Heart right ventricle (tissue), 16 donors: ENCODE measurements around the gene TTC9. TPM values are rescaled to one million over a fixed set of nuclear protein-coding genes. Genes with fewer than 3 reads are reported as not detected.

ENCODE experiments used
- ATAC-seq, 8 donors: fragments of 200-7000 bp; cut with Tn5 transposase; one replicate each; pipeline ENCODE4 v1.9.1; 2020; ENCODE audit warnings: mild to moderate bottlenecking in 8 of 8, moderate library complexity in 8 of 8, moderate number of reproducible peaks in 1 of 8
- DNase-seq, 2 donors: peaks; one replicate each; pipeline ENCODE4 v3.0.0-alpha.2; 2020
- H3K27ac ChIP-seq, 10 donors: fragments of 200-600 bp; sonication (generic) in 2 of 10; one replicate each; pipeline versions ENCODE4 v1.5.0 to v1.8.0; 2020 to 2022; ENCODE audit warnings: mild to moderate bottlenecking in 3 of 10
- H3K27me3 ChIP-seq, 7 donors: fragments of 200-600 bp; one replicate each; pipeline ENCODE4 v1.8.0; 2021 to 2022; ENCODE audit warnings: mild to moderate bottlenecking in 2 of 7
- H3K36me3 ChIP-seq, 9 donors: fragments of 200-600 bp; sonication (generic) in 1 of 9; one replicate each; pipeline versions ENCODE4 v1.5.0 to v1.8.0; 2020 to 2022; ENCODE audit warnings: mild to moderate bottlenecking in 2 of 9
- H3K4me1 ChIP-seq, 9 donors: fragments of 200-600 bp; sonication (generic) in 1 of 9; one replicate each; pipeline versions ENCODE4 v1.5.0 to v1.8.0; 2020 to 2022; ENCODE audit warnings: mild to moderate bottlenecking in 4 of 9
- H3K4me3 ChIP-seq, 10 donors: fragments of 200-600 bp; sonication (generic) in 2 of 10; one replicate each; pipeline versions ENCODE4 v1.5.0 to v1.8.0; 2020 to 2022; ENCODE audit warnings: mild to moderate bottlenecking in 7 of 10, moderate library complexity in 2 of 10
- H3K9me3 ChIP-seq, 11 donors: fragments of 200-600 bp in 10 of 11; sonication (generic) in 2 of 11; one replicate each; pipeline versions ENCODE4 v1.5.0 to v1.8.0; 2013 to 2022; ENCODE audit warnings: mild to moderate bottlenecking in 2 of 11, control low read depth in 1 of 11, moderate library complexity in 1 of 11
- CTCF ChIP-seq, 9 donors: fragments of 200-600 bp; sonication (generic) in 2 of 9; IDR thresholded peaks; one replicate each; pipeline versions ENCODE4 v1.5.0 to v1.8.0; 2021 to 2022; ENCODE audit warnings: antibody characterized with exemption in 9 of 9, mild to moderate bottlenecking in 5 of 9, moderate library complexity in 1 of 9
- WGBS, 2 donors: extraction: QIAGEN DNeasy Blood & Tissue Kit; methylation state at CpG; one replicate each; pipeline ENCODE4 v1.1.7; 2013; ENCODE audit warnings: inconsistent platforms in 1 of 2; 5-methylcytosine and 5-hydroxymethylcytosine counted together
- intact Hi-C, 10 donors: fragments of 100-400 bp; cut with DNase I; formaldehyde crosslinking; loops; one replicate each; pipeline versions ENCODE4 v1.11.1 to v1.14.2; 2022
- polyA plus RNA-seq, 2 donors: library from polyadenylated mRNA; stranded (reverse); fragments of 200-250 nt; gene quantifications; one replicate each; pipeline ENCODE4 v1.2.3, GENCODE V29; 2013
- total RNA-seq, 10 donors: library from RNA; stranded (reverse); fragmentation: NEBNext Ultra II Directional in 3 of 10; extraction: Animal tissue kit (Norgen Biotek cat#: 25700) in 3 of 10; gene quantifications; one replicate each; pipeline versions ENCODE4 v1.2.1 to v1.2.4, GENCODE V29; 2021 to 2023
- donor health status: Arrhythmogenic right ventricular cardiomyopathy.
- donor health status: ischemic (EF 13 %, LVEDD 7.1; RV severe dilation, severe dysfunction).
- donor health status: healthy with polysubstance abuse.
- donor health status: DM: no; HTN: yes; CAD: no.
- donor health status: DM: no; HTN: no; CAD: no.
- donor health status: ischemic (EF 25% LVEDD 6.9; RV normal size, moderate dysfunction).
- donor health status: ischemic (EF 25% LVEDD 5.7; RV mildly dilated, moderate dysfunction).
- donor health status: healthy.
- donor health status: DM: yes; HTN: yes; CAD: no.
- donor health status: Ischemic cardiomyopathy.
- donor health status: ischemic (EF 35%, LVEDD 5.7; RV mildly dilated, moderate dysfunction).
- donor health status: nonischemic (EF 11% LVEDD 7.7; RV severe dilation, severe dysfunction).
- donor health status: DM: yes; HTN: yes; CAD: no.
- donor health status: PGD.
- donor health status: ischemic (EF 29% LVEDD 5.4; RV normal size, mild dysfunction).
- donor health status: nonischemic (EF 23%, LVEDD 6.1; RV moderate dilation, normal function).

The TTC9 gene
- total and polyA plus RNA-seq, 12 donors = 0.22 to 2.9 (median 1.1) TPM

GRCh38 chr14:70706177-70706576 is 64.5 kb downstream of the TTC9 start:
- H3K4me3 ChIP-seq = no peak overlapping the region
- no peak for TF ChIP-seq CTCF (IDR thresholded peaks at IDR 0.05)
- no peaks in the 10 kb centered on the region for H3K36me3 ChIP-seq
- H3K4me1 ChIP-seq = peaks cover 0 to 5% (median 0%) of the 10 kb centered on the region in 9 donors
- intact Hi-C loops = no loop called here
- no peak for DNase-seq
- H3K9me3 ChIP-seq = no peaks in the 10 kb centered on the region
- no peak overlapping the region for H3K27ac ChIP-seq
- no peak for ATAC-seq
- H3K27me3 ChIP-seq = peaks cover 0 to 7% (median 0%) of the 10 kb centered on the region in 7 donors

DNA sequence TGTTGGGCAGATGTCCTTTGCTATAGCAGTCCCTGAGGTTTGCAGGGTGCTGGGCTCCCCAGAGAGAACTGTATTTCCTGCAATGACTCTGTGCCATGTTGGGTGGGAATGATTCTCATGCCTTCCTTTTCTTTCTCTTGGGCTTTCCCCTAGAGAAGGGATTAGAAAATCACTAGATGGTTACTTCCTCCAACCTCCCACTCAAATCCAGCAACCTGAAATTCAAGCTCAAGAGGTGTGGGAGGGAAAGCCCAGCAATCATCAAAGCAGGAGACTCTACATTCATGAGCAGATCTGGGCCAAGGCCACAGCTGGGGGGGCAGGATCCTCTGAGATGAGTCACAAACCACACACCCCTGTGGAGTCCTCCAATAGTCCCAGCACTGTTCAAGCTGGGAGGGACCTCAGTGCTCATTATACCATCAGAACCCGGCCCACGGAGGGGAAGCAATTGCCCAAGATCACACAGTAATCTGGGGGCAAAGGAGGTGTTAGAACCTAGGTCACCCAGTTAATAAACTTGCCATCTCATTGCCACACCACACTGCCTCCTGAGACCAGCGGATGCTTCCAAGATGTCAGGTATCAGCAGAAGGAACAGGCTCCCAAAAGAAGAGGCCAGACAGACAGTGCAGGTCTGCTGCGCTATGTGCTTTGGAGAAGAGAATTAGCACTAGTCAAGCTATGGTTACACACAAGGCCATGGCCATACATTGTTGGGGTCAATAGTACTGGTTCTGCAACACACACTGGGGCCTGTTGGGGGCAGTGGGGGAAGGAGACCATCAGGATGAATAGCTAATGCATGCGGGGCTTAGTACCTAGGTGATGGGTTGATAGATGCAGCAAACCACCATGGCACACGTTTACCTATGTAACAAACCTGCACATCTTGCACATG is 65.7 kb downstream of the TTC9 start:
- H3K4me1 ChIP-seq = peaks cover 0 to 5% (median 0%) of the 10 kb centered on the region in 9 donors
- no peak overlapping the region for H3K4me3 ChIP-seq
- DNase-seq (no peak), ATAC-seq (no peak)
- TF ChIP-seq CTCF (IDR thresholded peaks at IDR 0.05) = no peak
- peaks cover 0 to 7% (median 0%) of the 10 kb centered on the region in 7 donors for H3K27me3 ChIP-seq
- no peaks in the 10 kb centered on the region for H3K36me3 ChIP-seq
- no peaks in the 10 kb centered on the region for H3K9me3 ChIP-seq
- intact Hi-C loops = no loop called here
- H3K27ac ChIP-seq = no peak overlapping the region
- 83 to 87% methylated on average over 6 of the region's 6 CpGs for WGBS, 2 donors

DNA sequence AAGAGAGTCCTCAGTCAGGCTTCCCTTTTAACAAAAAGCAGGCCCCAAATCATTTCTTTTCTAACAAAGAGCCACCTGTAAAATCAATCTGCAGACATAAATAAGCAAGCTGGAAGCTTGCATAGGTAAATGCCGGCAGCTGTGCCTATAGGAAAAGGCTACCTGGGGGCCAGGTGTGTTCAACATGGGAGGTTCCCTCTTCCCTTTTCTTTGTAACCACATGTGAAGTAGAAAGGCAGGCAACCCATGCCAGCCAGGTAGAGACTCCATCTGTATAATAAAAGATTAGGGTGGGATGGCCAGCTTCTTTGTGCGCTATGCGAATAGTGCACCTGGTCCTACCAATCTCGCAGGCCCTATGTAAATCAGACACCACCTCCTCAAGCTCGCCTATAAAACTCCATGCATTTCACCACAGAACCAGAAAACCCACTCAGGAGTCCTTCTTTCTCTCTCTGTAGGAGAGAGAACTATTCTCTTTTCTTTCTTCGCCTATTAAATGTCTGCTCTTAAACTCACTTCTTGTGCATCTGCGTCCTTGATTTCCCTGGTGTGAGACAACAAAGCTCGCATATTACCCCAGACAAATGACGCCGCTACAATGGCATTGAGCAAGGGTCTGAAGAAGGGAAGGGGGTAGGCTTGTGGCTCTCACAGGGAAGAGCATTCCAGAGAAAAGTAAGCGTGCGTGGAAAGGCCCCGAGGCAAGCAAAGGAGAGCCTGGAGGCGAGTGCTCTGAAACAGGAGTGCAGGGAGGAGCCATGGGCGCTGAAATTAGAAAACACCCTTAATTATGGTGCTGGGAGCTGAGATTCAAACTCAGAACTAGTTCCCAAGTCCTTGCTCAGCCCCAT is 67.2 kb downstream of the TTC9 start:
- H3K4me1 ChIP-seq = peaks cover 0 to 18% (median 10%) of the 10 kb centered on the region in 9 donors
- TF ChIP-seq CTCF (IDR thresholded peaks at IDR 0.05) = no peak
- H3K27ac ChIP-seq = no peak overlapping the region
- ATAC-seq (no peak), DNase-seq (no peak)
- 82 to 89% methylated on average over 15 of the region's 15 CpGs for WGBS, 2 donors
- intact Hi-C loops = no loop called here
- H3K27me3 ChIP-seq = peaks cover 0 to 7% (median 0%) of the 10 kb centered on the region in 7 donors
- no peaks in the 10 kb centered on the region for H3K36me3 ChIP-seq
- no peaks in the 10 kb centered on the region for H3K9me3 ChIP-seq
- H3K4me3 ChIP-seq = no peak overlapping the region

- no peak for DNase-seq
- WGBS, 2 donors = 59 to 62% methylated on average over 8 of the region's 8 CpGs
- Histone ChIP-seq H3K36me3 (no peaks in the 10 kb centered on the region), H3K27ac (no peak overlapping the region), H3K9me3 (no peaks in the 10 kb centered on the region), H3K4me1 (peaks cover 0 to 22% (median 16%) of the 10 kb centered on the region in 9 donors), H3K4me3 (no peak overlapping the region), H3K27me3 (peaks cover 0 to 11% (median 2%) of the 10 kb centered on the region in 7 donors)
- peak in 1 of 8 donors; percentile 30 for ATAC-seq
- no peak for TF ChIP-seq CTCF (IDR thresholded peaks at IDR 0.05)
- intact Hi-C loops = loop anchor here in 8 of 10 donors (5.0 to 10.0 kb wide), 6 partner anchors 63 to 893 kb away; no protein-coding TSS in a partner anchor
Observed at GRCh38 chr14:70709726-70710382, 68.1 kb downstream of the TTC9 start.
